HL-60 (cell line): ENCODE results near the gene TMTC2.

Experiments used
- CTCF ChIP-seq: IDR thresholded peaks from one replicate; pipeline ENCODE4 v1.5.1; 2011; ENCODE audit warnings: low read length, control low read depth, inconsistent platforms; ENCODE audit not compliant: insufficient read depth
- GABPA ChIP-seq: IDR thresholded peaks from 2 replicates; pipeline ENCODE4 v1.6.1; 2012; ENCODE audit warnings: low read depth
- POLR2AphosphoS5 ChIP-seq: IDR thresholded peaks from 2 replicates; pipeline ENCODE4 v1.6.1; 2012; ENCODE audit warnings: low read depth
- REST ChIP-seq: IDR thresholded peaks from 2 replicates; pipeline ENCODE4 v1.6.1; 2012; ENCODE audit warnings: low read depth; ENCODE audit not compliant: insufficient replicate concordance
- SPI1 ChIP-seq: IDR thresholded peaks from 2 replicates; pipeline ENCODE4 v1.6.1; 2012; ENCODE audit warnings: low read depth, mild to moderate bottlenecking, borderline replicate concordance

GRCh38 chr12:83003026-83003425, 316.3 kb downstream of the TMTC2 start:
- TF ChIP-seq CTCF (no peak), POLR2AphosphoS5 (no peak), REST (no peak), GABPA (no peak), SPI1 (no peak)
